K562 (cell line): ENCODE results near the gene APOM. TPM values are rescaled to one million over a fixed set of nuclear protein-coding genes. Genes with fewer than 3 reads are reported as not detected.
A peak's percentile ranks its signal among the peaks of the same experiment; 100 is the strongest.

Source experiments
- ARNT ChIP-seq, 2 experiments: fragments of 450-650 bp; IDR thresholded peaks; 2 replicates each; pipeline ENCODE4 v1.6.1; 2016; ENCODE audit warnings: mild to moderate bottlenecking in 1 of 2
- ATF7 ChIP-seq: fragments of 450-650 bp; IDR thresholded peaks from 2 replicates; pipeline ENCODE4 v1.7.1; 2014; ENCODE audit warnings: mild to moderate bottlenecking, moderate library complexity
- CREB3 ChIP-seq: fragments of 450-650 bp; conservative IDR thresholded peaks from 2 replicates; pipeline ENCODE4 v1.6.1; 2016; ENCODE audit warnings: missing genetic modification characterization, low read depth, mild to moderate bottlenecking, missing compliant biosample characterization, moderate library complexity
- DIDO1 ChIP-seq: fragments of 450-650 bp; IDR thresholded peaks from 2 replicates; pipeline ENCODE4 v1.6.1; 2016; ENCODE audit warnings: low read depth, missing biosample characterization, missing genetic modification characterization
- JUN ChIP-seq, 2 experiments: sonication (generic) in 1 of 2; formaldehyde crosslinking in 1 of 2; IDR thresholded peaks; 2 replicates each; pipeline versions ENCODE4 v1.6.1 to v1.8.0; 2012 to 2022; ENCODE audit warnings: borderline replicate concordance in 2 of 2, mild to moderate bottlenecking in 2 of 2, improper control_type of control experiment in 1 of 2, low read depth in 1 of 2, low read length in 1 of 2, missing genetic modification reagents in 1 of 2
- POLR2H ChIP-seq: IDR thresholded peaks from 2 replicates; pipeline ENCODE4 v1.6.1; 2016; ENCODE audit warnings: missing genetic modification characterization, low read depth, mild to moderate bottlenecking, control low read depth, missing compliant biosample characterization, moderate library complexity
- PTTG1 ChIP-seq: fragments of 450-650 bp; IDR thresholded peaks from 2 replicates; pipeline ENCODE4 v1.6.1; 2016; ENCODE audit warnings: low read depth, mild to moderate bottlenecking, missing genetic modification characterization, missing compliant biosample characterization
- TEAD1 ChIP-seq, 2 experiments: fragments of 450-650 bp in 1 of 2; sonication (generic) in 1 of 2; formaldehyde crosslinking; IDR thresholded peaks; 2 replicates each; pipeline versions ENCODE4 v1.4.0 to v1.8.0; 2020 to 2022; ENCODE audit warnings: mild to moderate bottlenecking in 2 of 2, missing genetic modification reagents in 1 of 2
- TGIF2 ChIP-seq: sonication (generic); formaldehyde crosslinking; IDR thresholded peaks from 2 replicates; pipeline ENCODE4 v1.8.1; 2022; ENCODE audit warnings: mild to moderate bottlenecking, missing genetic modification reagents, moderate library complexity
- ZNF124 ChIP-seq: sonication (generic); formaldehyde crosslinking; IDR thresholded peaks from 2 replicates; pipeline ENCODE4 v1.8.1; 2022; ENCODE audit warnings: missing genetic modification reagents
- ZNF23 ChIP-seq: fragments of 250-450 bp; sonication (Bioruptor Pico); IDR thresholded peaks from 2 replicates; pipeline ENCODE4 v1.4.0; 2020; ENCODE audit warnings: mild to moderate bottlenecking
- polyA plus RNA-seq, 8 experiments: library from polyadenylated mRNA; depleted of rRNA in 4 of 8; stranded (reverse) in 5 of 8; unstranded in 3 of 8; fragments of >200 nt; fragmentation: Nextera tagmentation in 2 of 8; fragmentation: Illumina TruSeq in 1 of 8; extraction: Ambion mirVana in 2 of 8; extraction: Trizol in 1 of 8; gene quantifications; 2 replicates each; pipeline versions ENCODE4 v1.2.1 to v1.2.3, GENCODE V29; 2011 to 2014; ENCODE audit warnings: inconsistent platforms in 1 of 8, missing spikeins in 1 of 8
- total RNA-seq, 7 experiments: library from RNA; depleted of rRNA in 6 of 7; stranded (reverse); fragments of >200 nt in 6 of 7; fragmentation: Illumina TruSeq in 2 of 7; extraction: Trizol in 2 of 7; gene quantifications; 2 replicates each; pipeline versions ENCODE4 v1.2.1 to v1.2.3, GENCODE V29; 2011 to 2021; ENCODE audit warnings: low replicate concordance in 1 of 7
- TF ChIP-seq, protein P1 (sequence below), 2 experiments: fragments of 450-650 bp; IDR thresholded peaks; 2 replicates each; pipeline ENCODE4 v1.6.1; 2016; ENCODE audit warnings: mild to moderate bottlenecking in 2 of 2, borderline replicate concordance in 1 of 2, low read depth in 1 of 2, moderate library complexity in 1 of 2

APOM gene
- total and polyA plus RNA-seq, 9 of the 15 experiments (the other 6 are each of a cell fraction or from before 2014, with no cell fraction given) = 5.7 to 24.3 (median 10.4) TPM

GRCh38 chr6:31659649-31660380, 4.1 kb downstream of the APOM start (continued):
- no peak for TF ChIP-seq POLR2H (tag)
- peak in 1 of 2 experiments; percentile 7; a peak in 1 of 4 replicates for TF ChIP-seq TEAD1 (CRISPR knock-in tag; IDR thresholded peaks at IDR 0.05)
- TF ChIP-seq ZNF23 (CRISPR knock-in tag) = no peak
- no peak for TF ChIP-seq PTTG1 (tag)
- TF ChIP-seq CREB3 = 0 out of 2 replicates have a peak, but pooled peaks have one; percentile 42
- TF ChIP-seq JUN (IDR thresholded peaks at IDR 0.05; ENCODE audit: borderline replicate concordance, low read depth, low read length) = no peak
- TF ChIP-seq JUN (CRISPR knock-in tag; IDR thresholded peaks at IDR 0.05; ENCODE audit: borderline replicate concordance) = no peak
- no peak for TF ChIP-seq ATF7
- TF ChIP-seq ARNT (IDR thresholded peaks at IDR 0.05) = no peak
- TF ChIP-seq DIDO1 (tag) = no peak
- TF ChIP-seq, protein P1, sequence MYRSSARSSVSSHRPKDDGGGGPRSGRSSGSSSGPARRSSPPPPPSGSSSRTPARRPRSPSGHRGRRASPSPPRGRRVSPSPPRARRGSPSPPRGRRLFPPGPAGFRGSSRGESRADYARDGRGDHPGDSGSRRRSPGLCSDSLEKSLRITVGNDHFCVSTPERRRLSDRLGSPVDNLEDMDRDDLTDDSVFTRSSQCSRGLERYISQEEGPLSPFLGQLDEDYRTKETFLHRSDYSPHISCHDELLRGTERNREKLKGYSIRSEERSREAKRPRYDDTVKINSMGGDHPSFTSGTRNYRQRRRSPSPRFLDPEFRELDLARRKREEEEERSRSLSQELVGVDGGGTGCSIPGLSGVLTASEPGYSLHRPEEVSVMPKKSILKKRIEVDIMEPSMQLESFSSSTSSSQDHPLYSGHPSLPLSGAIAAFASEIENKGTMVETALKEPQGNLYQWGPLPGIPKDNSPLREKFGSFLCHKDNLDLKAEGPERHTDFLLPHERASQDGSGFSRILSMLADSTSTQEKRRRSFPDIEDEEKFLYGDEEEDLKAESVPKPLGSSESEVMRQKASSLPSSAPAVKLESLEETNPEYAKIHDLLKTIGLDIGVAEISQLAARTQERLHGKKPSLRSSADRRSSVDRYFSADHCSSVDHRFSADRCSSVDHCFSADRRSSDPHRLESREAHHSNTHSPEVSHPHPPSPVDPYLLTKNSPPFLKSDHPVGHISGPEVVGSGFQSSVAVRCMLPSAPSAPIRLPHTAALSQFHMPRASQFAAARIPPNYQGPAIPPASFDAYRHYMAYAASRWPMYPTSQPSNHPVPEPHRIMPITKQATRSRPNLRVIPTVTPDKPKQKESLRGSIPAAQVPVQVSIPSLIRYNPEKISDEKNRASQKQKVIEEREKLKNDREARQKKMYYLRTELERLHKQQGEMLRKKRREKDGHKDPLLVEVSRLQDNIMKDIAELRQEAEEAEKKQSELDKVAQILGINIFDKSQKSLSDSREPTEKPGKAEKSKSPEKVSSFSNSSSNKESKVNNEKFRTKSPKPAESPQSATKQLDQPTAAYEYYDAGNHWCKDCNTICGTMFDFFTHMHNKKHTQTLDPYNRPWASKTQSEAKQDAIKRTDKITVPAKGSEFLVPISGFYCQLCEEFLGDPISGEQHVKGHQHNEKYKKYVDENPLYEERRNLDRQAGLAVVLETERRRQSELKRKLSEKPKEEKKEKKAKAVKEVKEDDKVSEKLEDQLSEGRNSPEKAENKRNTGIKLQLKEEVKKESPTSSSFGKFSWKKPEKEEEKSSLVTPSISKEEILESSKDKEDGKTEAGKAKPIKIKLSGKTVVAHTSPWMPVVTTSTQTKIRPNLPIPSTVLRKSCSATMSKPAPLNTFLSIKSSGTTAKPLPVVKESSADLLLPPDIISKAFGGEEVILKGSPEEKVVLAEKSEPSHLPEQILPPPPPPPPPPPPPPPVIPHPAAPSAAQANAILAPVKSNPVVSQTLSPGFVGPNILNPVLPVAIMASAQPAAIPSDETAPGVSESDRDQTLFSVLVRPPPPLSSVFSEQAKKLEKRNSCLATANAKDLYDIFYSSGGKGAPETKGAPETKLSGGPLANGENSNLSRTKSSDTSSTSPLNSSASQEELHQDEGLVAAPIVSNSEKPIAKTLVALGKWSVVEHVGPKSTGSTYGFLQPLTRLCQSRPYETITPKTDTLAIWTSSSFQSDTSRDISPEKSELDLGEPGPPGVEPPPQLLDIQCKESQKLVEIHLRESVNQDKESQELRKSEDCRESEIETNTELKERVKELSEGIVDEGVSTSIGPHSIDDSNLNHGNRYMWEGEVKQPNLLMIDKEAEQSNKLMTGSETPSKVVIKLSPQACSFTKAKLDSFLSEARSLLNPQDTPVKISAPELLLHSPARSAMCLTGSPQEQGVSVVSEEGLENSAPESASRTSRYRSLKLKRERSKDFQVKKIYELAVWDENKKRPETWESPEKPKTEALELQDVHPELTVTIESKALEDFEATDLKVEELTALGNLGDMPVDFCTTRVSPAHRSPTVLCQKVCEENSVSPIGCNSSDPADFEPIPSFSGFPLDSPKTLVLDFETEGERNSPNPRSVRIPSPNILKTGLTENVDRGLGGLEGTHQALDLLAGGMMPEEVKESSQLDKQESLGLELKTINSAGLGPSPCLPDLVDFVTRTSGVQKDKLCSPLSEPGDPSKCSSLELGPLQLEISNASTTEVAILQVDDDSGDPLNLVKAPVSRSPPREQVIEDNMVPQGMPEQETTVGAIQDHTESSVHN (IDR thresholded peaks at IDR 0.05; ENCODE audit: borderline replicate concordance in 1 of 2, low read depth in 1 of 2) = no peak
- no peak for TF ChIP-seq ZNF124 (CRISPR knock-in tag)
- 0 out of 2 replicates have a peak, but pooled peaks have one; percentile 38 for TF ChIP-seq TGIF2
